ENCODE measurements around the gene DGLUCY. TPM values are rescaled to one million over a fixed set of nuclear protein-coding genes. Genes with fewer than 3 reads are reported as not detected.
A peak's percentile ranks its signal among the peaks of the same experiment; 100 is the strongest.

Gene DGLUCY
- total RNA-seq, 1 donor from 2014 or later, result 8.3 TPM

DNA sequence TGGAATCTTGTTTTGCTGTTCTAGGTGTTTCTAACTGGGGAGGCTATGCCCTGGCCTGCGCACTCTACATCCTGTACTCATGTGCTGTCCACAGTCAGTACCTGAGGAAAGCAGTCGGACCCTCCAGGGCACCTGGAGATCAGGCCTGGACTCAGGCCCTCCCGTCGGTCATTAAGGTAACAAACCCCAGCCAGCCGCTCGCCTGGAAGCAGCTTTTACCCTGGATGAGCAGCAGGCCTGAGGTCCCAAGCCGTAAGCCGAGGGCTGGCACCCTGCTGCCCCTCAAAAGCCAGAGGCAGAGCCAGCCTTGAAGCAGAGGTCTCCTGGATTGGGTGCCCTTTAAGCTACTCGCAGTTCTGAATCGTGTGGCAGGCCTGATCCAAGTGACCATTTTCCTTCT lies 101.5 kb downstream of the DGLUCY start:
- no peak overlapping the region for H3K27ac Mint-ChIP-seq (ENCODE audit: unreplicated experiment)
- TF ChIP-seq, protein P1, sequence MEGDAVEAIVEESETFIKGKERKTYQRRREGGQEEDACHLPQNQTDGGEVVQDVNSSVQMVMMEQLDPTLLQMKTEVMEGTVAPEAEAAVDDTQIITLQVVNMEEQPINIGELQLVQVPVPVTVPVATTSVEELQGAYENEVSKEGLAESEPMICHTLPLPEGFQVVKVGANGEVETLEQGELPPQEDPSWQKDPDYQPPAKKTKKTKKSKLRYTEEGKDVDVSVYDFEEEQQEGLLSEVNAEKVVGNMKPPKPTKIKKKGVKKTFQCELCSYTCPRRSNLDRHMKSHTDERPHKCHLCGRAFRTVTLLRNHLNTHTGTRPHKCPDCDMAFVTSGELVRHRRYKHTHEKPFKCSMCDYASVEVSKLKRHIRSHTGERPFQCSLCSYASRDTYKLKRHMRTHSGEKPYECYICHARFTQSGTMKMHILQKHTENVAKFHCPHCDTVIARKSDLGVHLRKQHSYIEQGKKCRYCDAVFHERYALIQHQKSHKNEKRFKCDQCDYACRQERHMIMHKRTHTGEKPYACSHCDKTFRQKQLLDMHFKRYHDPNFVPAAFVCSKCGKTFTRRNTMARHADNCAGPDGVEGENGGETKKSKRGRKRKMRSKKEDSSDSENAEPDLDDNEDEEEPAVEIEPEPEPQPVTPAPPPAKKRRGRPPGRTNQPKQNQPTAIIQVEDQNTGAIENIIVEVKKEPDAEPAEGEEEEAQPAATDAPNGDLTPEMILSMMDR (IDR thresholded peaks at IDR 0.05; ENCODE audit: partially characterized antibody, unreplicated experiment), result no peak
- H3K36me3 Mint-ChIP-seq (ENCODE audit: unreplicated experiment), result peaks cover 10% of the 10 kb centered on the region
- no peak for DNase-seq
- no peaks in the 10 kb centered on the region for H3K27me3 Mint-ChIP-seq (ENCODE audit: unreplicated experiment)
- H3K4me1 Mint-ChIP-seq (ENCODE audit: low read depth, unreplicated experiment), result no peaks in the 10 kb centered on the region
- H3K4me3 Mint-ChIP-seq (ENCODE audit: unreplicated experiment), result no peak overlapping the region
- H3K9me3 Mint-ChIP-seq (ENCODE audit: unreplicated experiment), result no peaks in the 10 kb centered on the region

DNA sequence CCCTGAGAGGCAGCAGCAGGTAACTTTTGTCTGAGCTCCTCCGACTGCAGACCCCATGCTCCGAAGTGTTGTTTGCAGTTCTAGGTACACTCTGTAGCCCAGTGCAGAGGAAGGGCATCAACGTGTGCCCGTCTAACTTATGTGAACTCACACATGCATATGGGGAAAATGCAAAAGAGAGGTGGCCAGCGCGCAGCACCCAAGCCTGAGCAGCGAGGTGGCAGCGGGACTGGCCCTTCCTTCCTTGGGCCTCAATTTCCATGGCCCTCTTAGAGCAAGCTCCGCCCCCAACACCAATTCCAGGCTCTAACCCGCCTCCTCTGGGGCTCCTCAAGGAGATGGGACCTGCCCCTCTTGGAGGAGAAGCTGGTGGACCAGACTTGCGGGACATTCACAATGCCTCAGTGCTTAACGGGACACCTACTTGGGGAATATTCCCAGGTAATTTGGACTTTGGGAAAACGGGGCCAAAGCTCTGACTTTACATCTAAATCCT lies 102.9 kb downstream of the DGLUCY start:
- H3K9me3 Mint-ChIP-seq (ENCODE audit: unreplicated experiment), result peaks cover 2% of the 10 kb centered on the region
- H3K4me3 Mint-ChIP-seq (ENCODE audit: unreplicated experiment), result no peak overlapping the region
- no peaks in the 10 kb centered on the region for H3K27me3 Mint-ChIP-seq (ENCODE audit: unreplicated experiment)
- H3K4me1 Mint-ChIP-seq (ENCODE audit: low read depth, unreplicated experiment), result no peaks in the 10 kb centered on the region
- no peak for DNase-seq
- no peak overlapping the region for H3K27ac Mint-ChIP-seq (ENCODE audit: unreplicated experiment)
- no peaks in the 10 kb centered on the region for H3K36me3 Mint-ChIP-seq (ENCODE audit: unreplicated experiment)
- TF ChIP-seq, protein P1 (IDR thresholded peaks at IDR 0.05; ENCODE audit: partially characterized antibody, unreplicated experiment), result no peak

DNA sequence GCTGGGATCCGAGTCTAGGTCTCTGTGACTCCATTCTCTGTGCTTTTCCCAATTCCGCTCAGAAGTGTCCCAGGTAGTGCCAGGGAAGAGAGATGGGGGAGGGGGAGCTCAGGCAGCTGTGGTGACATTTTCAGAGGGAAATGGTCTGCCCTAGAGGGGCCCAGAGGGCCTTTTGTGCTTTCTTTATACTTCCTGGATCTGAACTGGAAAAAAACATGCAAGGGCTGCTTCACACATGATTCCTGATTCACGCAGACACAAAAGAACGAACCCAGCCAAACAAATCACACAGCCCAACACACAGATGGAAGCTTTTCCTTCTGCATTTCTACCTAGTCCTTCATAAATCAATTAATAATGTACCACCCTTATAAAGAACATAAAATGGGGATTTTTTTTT lies 104.1 kb downstream of the DGLUCY start:
- Mint-ChIP-seq H3K36me3 (ENCODE audit: unreplicated experiment) (no peaks in the 10 kb centered on the region), H3K4me3 (ENCODE audit: unreplicated experiment) (no peak overlapping the region), H3K4me1 (ENCODE audit: low read depth, unreplicated experiment) (no peaks in the 10 kb centered on the region), H3K27ac (ENCODE audit: unreplicated experiment) (no peak overlapping the region), H3K9me3 (ENCODE audit: unreplicated experiment) (peaks cover 2% of the 10 kb centered on the region), H3K27me3 (ENCODE audit: unreplicated experiment) (no peaks in the 10 kb centered on the region)
- TF ChIP-seq, protein P1 (IDR thresholded peaks at IDR 0.05; ENCODE audit: partially characterized antibody, unreplicated experiment), result no peak
- no peak for DNase-seq

DNA sequence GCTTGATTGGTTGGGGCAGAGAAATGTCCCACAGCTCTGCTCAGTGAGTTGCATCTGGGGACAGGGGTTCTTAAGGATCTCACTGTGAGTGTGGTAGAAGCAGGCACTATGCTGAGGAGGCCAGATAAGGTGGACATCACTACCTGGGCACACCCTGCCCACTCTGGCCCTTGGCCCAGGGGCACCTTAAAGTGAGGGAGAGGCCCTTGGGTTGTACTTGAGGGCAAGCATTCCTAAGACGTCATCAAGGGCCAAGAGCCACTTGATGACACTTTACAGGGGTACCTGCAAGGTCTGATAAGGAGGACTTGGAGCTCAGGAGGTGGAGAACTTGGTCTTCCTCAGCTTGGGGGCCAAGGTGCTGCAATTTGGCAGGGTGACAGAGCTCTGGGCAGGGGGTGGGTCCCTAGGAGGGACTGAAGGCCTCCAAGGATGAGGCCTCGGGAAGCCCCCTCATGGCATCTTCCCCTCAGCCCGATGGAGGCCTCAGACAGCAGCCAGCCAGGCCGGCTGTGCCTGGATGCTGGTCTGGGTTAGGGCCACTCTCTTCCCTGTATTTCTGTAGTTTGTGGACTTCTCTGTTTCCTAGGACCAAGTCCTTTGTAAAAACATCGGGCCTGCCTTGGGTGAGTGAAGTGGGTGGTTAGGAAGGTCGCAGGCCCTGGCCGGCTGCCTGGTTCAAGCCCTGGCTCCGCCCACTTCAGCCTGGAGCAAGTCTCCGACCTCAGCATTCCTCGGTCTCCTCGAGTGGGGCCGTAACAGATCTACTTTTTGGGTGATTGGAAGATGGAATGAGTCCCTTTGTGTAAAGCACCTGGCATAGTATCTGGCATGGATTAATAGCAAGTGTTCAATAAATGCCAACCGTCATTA lies 105.9 kb downstream of the DGLUCY start:
- Mint-ChIP-seq H3K4me3 (ENCODE audit: unreplicated experiment) (no peak overlapping the region), H3K27ac (ENCODE audit: unreplicated experiment) (peak overlapping the region; percentile 17), H3K9me3 (ENCODE audit: unreplicated experiment) (peaks cover 2% of the 10 kb centered on the region), H3K36me3 (ENCODE audit: unreplicated experiment) (no peaks in the 10 kb centered on the region), H3K27me3 (ENCODE audit: unreplicated experiment) (no peaks in the 10 kb centered on the region), H3K4me1 (ENCODE audit: low read depth, unreplicated experiment) (no peaks in the 10 kb centered on the region)
- DNase-seq, result no peak
- TF ChIP-seq, protein P1 (IDR thresholded peaks at IDR 0.05; ENCODE audit: partially characterized antibody, unreplicated experiment), result no peak

DNA sequence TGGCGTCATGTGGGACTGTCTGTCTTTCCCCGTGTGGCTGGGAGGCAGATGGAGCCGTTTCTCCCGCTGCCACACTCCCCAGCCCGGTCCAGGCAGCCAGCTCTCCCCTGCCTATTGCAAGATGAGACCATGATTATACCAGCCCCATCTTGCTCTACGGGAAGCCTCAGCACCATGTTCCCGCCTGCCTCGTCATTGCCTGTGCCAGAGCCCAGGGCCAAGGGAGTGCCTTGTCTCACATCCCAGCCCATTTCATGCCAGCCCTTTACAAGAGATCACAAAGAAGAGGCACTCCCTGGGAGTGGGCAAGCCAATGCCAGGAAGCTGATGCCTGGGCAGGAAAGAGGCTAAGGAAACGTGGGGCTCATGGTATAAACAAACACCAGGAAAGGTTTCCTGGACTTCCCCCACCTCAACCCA lies 106.7 kb downstream of the DGLUCY start:
- Mint-ChIP-seq H3K4me3 (ENCODE audit: unreplicated experiment) (no peak overlapping the region), H3K4me1 (ENCODE audit: low read depth, unreplicated experiment) (no peaks in the 10 kb centered on the region), H3K27me3 (ENCODE audit: unreplicated experiment) (no peaks in the 10 kb centered on the region), H3K36me3 (ENCODE audit: unreplicated experiment) (no peaks in the 10 kb centered on the region), H3K9me3 (ENCODE audit: unreplicated experiment) (peaks cover 2% of the 10 kb centered on the region), H3K27ac (ENCODE audit: unreplicated experiment) (no peak overlapping the region)
- peak; percentile 23 for DNase-seq
- TF ChIP-seq, protein P1 (IDR thresholded peaks at IDR 0.05; ENCODE audit: partially characterized antibody, unreplicated experiment), result no peak

Data from glutamatergic neuron (in vitro differentiated cells).